Fibroblast of villous mesenchyme (primary cell): ENCODE results near the gene CCDC77. TPM values are rescaled to one million over a fixed set of nuclear protein-coding genes. Genes with fewer than 3 reads are reported as not detected.

Source experiments
- DNase-seq: peaks from one replicate; pipeline ENCODE4 v3.0.0-alpha.2; 2010; ENCODE audit warnings: low read depth
- H3K4me3 ChIP-seq: 2 replicates; pipeline ENCODE4 v1.5.1; 2011; ENCODE audit warnings: low read depth, mild to moderate bottlenecking, low read length
- CTCF ChIP-seq: IDR thresholded peaks from 2 replicates; pipeline ENCODE4 v1.5.1; 2012; ENCODE audit warnings: low read depth, mild to moderate bottlenecking, low read length; ENCODE audit not compliant: insufficient read depth
- total RNA-seq: library from RNA; depleted of rRNA; stranded (reverse); fragments of >200 nt; gene quantifications from 2 replicates; pipeline ENCODE4 v1.2.3, GENCODE V29; 2012

CCDC77 gene
- total RNA-seq, 1 donor: 9.1 TPM

GRCh38 chr12:388012-388411 lies 13.4 kb upstream of the CCDC77 start:
- TF ChIP-seq CTCF: no peak
- DNase-seq: no peak
- H3K4me3 ChIP-seq: peak overlapping the region; percentile 88

GRCh38 chr12:388541-389141 lies 12.8 kb upstream of the CCDC77 start:
- TF ChIP-seq CTCF: no peak
- DNase-seq: peak; percentile 42
- H3K4me3 ChIP-seq: peak overlapping the region; percentile 88

DNA sequence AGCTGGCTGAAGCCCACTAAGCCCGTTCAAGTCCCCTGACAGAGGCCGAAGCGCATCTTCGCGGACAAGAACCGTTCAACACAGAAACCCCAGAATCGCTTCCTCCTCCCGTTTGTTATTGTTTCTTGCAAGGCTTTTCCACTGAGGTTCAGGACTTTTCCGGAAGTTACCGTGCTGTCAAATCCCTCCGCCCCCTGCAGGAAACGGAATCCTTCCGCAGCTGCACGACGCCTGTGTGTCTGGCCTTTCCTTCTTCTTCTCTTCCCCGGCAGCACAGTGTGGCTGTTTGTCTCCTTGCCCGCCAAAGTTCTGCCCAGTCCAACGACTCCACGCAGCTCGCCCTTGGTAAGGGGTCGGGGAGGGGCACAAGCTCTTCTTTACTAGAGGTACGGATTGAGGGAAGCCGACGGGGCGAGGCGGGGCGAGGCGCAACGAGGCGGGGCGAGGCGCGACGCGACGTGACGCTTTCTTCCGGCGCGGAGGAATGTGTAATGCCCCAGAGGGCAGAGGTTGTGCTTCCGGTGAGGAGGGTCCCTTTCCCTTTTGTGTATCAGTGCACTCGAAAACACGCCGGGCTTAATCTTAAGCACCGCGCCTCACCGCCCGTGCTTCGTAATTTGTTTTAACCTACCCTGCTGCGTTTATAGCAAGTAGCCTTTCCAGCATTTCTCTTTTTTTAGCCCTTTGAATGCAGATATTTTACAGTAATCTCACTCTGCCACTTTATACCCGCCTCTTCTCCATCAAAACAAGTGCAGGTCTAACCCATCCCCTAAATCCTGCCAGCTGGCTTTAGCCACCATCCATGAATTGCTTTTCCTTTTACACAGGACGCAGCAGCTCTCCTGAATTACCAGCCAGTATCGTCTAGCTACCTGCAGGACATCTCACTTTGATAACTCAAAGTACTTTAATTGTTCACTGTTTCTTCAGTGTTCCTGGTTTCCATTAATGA lies 12.0 kb upstream of the CCDC77 start, which contains the start of gene KDM5A:
Gene KDM5A (minus strand): TSS at position 179 of the 955 bp plus-strand sequence. CDS start 229 bp downstream, outside the sequence.
- TF ChIP-seq CTCF: no peak
- H3K4me3 ChIP-seq: peak within 1 kb of the TSS; percentile 88
- DNase-seq: peak; percentile 96

DNA sequence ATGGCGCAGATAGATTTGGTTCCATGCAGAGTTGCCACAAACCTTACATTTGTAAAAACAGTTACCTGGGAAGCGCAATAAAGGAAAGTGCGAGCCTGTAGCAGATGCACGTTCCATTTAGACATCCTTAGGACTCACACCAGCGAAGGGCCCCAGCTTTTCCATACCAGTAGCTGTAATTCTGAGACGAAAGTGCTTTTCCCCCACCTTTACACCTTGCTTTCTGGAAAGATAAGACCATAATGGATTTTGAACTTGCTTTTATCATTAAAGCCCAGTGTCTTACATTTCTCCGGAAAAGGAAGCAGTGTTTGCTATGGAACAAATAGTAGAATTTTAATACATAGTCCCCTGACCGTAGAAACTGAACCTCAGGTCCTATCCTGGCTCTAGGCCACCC lies 616 bp upstream of the CCDC77 start:
- TF ChIP-seq CTCF: no peak
- peak overlapping the region; percentile 98 for H3K4me3 ChIP-seq
- no peak for DNase-seq

DNA sequence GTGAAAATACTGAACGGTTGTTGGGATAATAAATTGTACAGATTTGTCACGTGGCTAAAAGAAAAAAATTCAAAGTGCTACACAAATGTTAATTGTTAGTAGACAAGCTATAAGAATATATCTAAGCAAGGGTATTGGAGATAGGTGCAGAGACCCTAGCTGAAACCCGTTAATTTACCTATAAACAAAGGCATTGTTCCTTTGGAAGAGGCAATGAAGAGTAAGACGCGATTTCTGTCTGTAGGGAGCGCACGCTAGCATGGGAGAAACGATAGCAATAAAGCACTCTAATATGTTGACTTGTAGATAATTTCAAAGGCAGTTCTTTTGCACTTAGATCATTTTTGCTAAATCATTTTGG lies 565 bp downstream of the CCDC77 start:
- DNase-seq: peak; percentile 41
- TF ChIP-seq CTCF: peak; percentile 35
- peak overlapping the region; percentile 98 for H3K4me3 ChIP-seq

GRCh38 chr12:414859-415258 lies 13.4 kb downstream of the CCDC77 start:
- DNase-seq: no peak
- TF ChIP-seq CTCF: no peak
- H3K4me3 ChIP-seq: no peak overlapping the region
